H1 (cell line): ENCODE results near the gene ZNF23. TPM values are rescaled to one million over a fixed set of nuclear protein-coding genes. Genes with fewer than 3 reads are reported as not detected.

Source experiments
- BRCA1 ChIP-seq: IDR thresholded peaks from 2 replicates; pipeline ENCODE4 v1.6.1; 2012; ENCODE audit warnings: low read depth, low read length, improper control_type of control experiment
- EP300 ChIP-seq, 2 experiments: IDR thresholded peaks; 1 replicate in 1 of 2; 2 replicates in 1 of 2; pipeline ENCODE4 v1.6.1; 2011 to 2012; ENCODE audit warnings: low read depth in 2 of 2, low read length in 2 of 2, mild to moderate bottlenecking in 2 of 2, borderline replicate concordance in 1 of 2, inconsistent platforms in 1 of 2, moderate library complexity in 1 of 2
- HDAC6 ChIP-seq: IDR thresholded peaks from one replicate; pipeline ENCODE4 v1.7.1; 2012; ENCODE audit warnings: low read depth, mild to moderate bottlenecking, inconsistent platforms, low read length, moderate library complexity
- JUN ChIP-seq: IDR thresholded peaks from 2 replicates; pipeline ENCODE4 v1.6.1; 2011; ENCODE audit warnings: low read depth, mild to moderate bottlenecking, improper control_type of control experiment, low read length
- KDM5A ChIP-seq: fragments of 200-600 bp; IDR thresholded peaks from 2 replicates; pipeline ENCODE4 v1.7.1; 2012; ENCODE audit warnings: mild to moderate bottlenecking, low read length, inconsistent platforms, mixed read lengths
- MAFK ChIP-seq: IDR thresholded peaks from 2 replicates; pipeline ENCODE4 v1.6.1; 2012; ENCODE audit warnings: low read depth, mild to moderate bottlenecking, improper control_type of control experiment, low read length
- NANOG ChIP-seq: IDR thresholded peaks from 2 replicates; pipeline ENCODE4 v1.6.1; 2011; ENCODE audit warnings: low read length, low read depth, mild to moderate bottlenecking, inconsistent platforms; ENCODE audit not compliant: insufficient read depth, poor library complexity, severe bottlenecking
- RFX5 ChIP-seq: IDR thresholded peaks from 2 replicates; pipeline ENCODE4 v1.6.1; 2011; ENCODE audit warnings: low read depth, low read length, improper control_type of control experiment, borderline replicate concordance
- SIRT6 ChIP-seq: IDR thresholded peaks from one replicate; pipeline ENCODE4 v1.7.1; 2012; ENCODE audit warnings: low read length, inconsistent platforms
- polyA plus RNA-seq, 7 experiments: library from polyadenylated mRNA; depleted of rRNA in 3 of 7; stranded (reverse) in 5 of 7; unstranded in 2 of 7; fragments of >200 nt in 5 of 7; fragments of 200-250 nt in 2 of 7; gene quantifications; 1 replicate in 5 of 7; 2 replicates in 1 of 7; 4 replicates in 1 of 7; pipeline versions ENCODE4 v1.2.1 to v1.2.3, GENCODE V29; 2011 to 2013; ENCODE audit warnings: missing spikeins in 2 of 7, mixed read lengths in 2 of 7
- total RNA-seq: library from RNA; stranded (reverse); fragmentation: NEBNext Ultra II Directional; extraction: Animal tissue kit (Norgen Biotek cat#: 25700); gene quantifications from 2 replicates; pipeline ENCODE4 v1.2.1, GENCODE V29; 2021
- TF ChIP-seq, protein P1 (sequence below): fragments of 300-600 bp; sonication (generic); IDR thresholded peaks from 2 replicates; pipeline ENCODE4 v1.7.1; 2012; ENCODE audit warnings: low read length, moderate library complexity, mild to moderate bottlenecking, inconsistent platforms; ENCODE audit not compliant: insufficient replicate concordance

The ZNF23 gene
- total and polyA plus RNA-seq, 2 of the 8 experiments (the other 6 are each of a cell fraction or from before 2014, with no cell fraction given) = 2.4 to 10.2 TPM

- TF ChIP-seq, protein P1, sequence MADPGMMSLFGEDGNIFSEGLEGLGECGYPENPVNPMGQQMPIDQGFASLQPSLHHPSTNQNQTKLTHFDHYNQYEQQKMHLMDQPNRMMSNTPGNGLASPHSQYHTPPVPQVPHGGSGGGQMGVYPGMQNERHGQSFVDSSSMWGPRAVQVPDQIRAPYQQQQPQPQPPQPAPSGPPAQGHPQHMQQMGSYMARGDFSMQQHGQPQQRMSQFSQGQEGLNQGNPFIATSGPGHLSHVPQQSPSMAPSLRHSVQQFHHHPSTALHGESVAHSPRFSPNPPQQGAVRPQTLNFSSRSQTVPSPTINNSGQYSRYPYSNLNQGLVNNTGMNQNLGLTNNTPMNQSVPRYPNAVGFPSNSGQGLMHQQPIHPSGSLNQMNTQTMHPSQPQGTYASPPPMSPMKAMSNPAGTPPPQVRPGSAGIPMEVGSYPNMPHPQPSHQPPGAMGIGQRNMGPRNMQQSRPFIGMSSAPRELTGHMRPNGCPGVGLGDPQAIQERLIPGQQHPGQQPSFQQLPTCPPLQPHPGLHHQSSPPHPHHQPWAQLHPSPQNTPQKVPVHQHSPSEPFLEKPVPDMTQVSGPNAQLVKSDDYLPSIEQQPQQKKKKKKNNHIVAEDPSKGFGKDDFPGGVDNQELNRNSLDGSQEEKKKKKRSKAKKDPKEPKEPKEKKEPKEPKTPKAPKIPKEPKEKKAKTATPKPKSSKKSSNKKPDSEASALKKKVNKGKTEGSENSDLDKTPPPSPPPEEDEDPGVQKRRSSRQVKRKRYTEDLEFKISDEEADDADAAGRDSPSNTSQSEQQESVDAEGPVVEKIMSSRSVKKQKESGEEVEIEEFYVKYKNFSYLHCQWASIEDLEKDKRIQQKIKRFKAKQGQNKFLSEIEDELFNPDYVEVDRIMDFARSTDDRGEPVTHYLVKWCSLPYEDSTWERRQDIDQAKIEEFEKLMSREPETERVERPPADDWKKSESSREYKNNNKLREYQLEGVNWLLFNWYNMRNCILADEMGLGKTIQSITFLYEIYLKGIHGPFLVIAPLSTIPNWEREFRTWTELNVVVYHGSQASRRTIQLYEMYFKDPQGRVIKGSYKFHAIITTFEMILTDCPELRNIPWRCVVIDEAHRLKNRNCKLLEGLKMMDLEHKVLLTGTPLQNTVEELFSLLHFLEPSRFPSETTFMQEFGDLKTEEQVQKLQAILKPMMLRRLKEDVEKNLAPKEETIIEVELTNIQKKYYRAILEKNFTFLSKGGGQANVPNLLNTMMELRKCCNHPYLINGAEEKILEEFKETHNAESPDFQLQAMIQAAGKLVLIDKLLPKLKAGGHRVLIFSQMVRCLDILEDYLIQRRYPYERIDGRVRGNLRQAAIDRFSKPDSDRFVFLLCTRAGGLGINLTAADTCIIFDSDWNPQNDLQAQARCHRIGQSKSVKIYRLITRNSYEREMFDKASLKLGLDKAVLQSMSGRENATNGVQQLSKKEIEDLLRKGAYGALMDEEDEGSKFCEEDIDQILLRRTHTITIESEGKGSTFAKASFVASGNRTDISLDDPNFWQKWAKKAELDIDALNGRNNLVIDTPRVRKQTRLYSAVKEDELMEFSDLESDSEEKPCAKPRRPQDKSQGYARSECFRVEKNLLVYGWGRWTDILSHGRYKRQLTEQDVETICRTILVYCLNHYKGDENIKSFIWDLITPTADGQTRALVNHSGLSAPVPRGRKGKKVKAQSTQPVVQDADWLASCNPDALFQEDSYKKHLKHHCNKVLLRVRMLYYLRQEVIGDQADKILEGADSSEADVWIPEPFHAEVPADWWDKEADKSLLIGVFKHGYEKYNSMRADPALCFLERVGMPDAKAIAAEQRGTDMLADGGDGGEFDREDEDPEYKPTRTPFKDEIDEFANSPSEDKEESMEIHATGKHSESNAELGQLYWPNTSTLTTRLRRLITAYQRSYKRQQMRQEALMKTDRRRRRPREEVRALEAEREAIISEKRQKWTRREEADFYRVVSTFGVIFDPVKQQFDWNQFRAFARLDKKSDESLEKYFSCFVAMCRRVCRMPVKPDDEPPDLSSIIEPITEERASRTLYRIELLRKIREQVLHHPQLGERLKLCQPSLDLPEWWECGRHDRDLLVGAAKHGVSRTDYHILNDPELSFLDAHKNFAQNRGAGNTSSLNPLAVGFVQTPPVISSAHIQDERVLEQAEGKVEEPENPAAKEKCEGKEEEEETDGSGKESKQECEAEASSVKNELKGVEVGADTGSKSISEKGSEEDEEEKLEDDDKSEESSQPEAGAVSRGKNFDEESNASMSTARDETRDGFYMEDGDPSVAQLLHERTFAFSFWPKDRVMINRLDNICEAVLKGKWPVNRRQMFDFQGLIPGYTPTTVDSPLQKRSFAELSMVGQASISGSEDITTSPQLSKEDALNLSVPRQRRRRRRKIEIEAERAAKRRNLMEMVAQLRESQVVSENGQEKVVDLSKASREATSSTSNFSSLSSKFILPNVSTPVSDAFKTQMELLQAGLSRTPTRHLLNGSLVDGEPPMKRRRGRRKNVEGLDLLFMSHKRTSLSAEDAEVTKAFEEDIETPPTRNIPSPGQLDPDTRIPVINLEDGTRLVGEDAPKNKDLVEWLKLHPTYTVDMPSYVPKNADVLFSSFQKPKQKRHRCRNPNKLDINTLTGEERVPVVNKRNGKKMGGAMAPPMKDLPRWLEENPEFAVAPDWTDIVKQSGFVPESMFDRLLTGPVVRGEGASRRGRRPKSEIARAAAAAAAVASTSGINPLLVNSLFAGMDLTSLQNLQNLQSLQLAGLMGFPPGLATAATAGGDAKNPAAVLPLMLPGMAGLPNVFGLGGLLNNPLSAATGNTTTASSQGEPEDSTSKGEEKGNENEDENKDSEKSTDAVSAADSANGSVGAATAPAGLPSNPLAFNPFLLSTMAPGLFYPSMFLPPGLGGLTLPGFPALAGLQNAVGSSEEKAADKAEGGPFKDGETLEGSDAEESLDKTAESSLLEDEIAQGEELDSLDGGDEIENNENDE = no peak
- TF ChIP-seq MAFK (no peak), EP300 (IDR thresholded peaks at IDR 0.05; ENCODE audit: borderline replicate concordance in 1 of 2, low read depth in 2 of 2, low read length in 2 of 2) (no peak), NANOG (no peak), SIRT6 (no peak), RFX5 (no peak), BRCA1 (no peak), HDAC6 (no peak), JUN (no peak), KDM5A (no peak)
These were observed 2.5 kb downstream of the ZNF23 start (continued) for GRCh38 chr16:71459510-71459909.
